GM23338 (cell line): ENCODE results near the gene OR11H7.
"Not testable (repeated sequence)": the region's sequence is repeated elsewhere in the genome, so short reads cannot be mapped to it uniquely, and the experiment has no call there.

ENCODE experiments used
- CREB1 ChIP-seq: fragments of 250-450 bp; sonication (Bioruptor Pico); IDR thresholded peaks from 2 replicates; pipeline ENCODE4 v1.5.0; 2020; ENCODE audit warnings: low read depth, mild to moderate bottlenecking, moderate library complexity
- EZH2 ChIP-seq: fragments of 200-600 bp; sonication (generic); IDR thresholded peaks from one replicate; pipeline ENCODE4 v1.8.0; 2017; ENCODE audit warnings: antibody characterized with exemption, mild to moderate bottlenecking, low read depth; ENCODE audit not compliant: unreplicated experiment
- EZH2phosphoT487 ChIP-seq: fragments of 200-600 bp; sonication (generic); IDR thresholded peaks from one replicate; pipeline ENCODE4 v1.8.1; 2018; ENCODE audit warnings: antibody characterized with exemption; ENCODE audit not compliant: unreplicated experiment
- POLR2AphosphoS5 ChIP-seq: IDR thresholded peaks from 2 replicates; pipeline ENCODE4 v1.6.1; 2016; ENCODE audit warnings: antibody characterized with exemption, low read depth
- STAT1 ChIP-seq: IDR thresholded peaks from one replicate; pipeline ENCODE4 v1.6.1; 2016; ENCODE audit warnings: antibody characterized with exemption; ENCODE audit not compliant: unreplicated experiment
- ZNF114 ChIP-seq: fragments of 250-450 bp; sonication (Bioruptor Pico); IDR thresholded peaks from 2 replicates; pipeline ENCODE4 v1.5.0; 2020; ENCODE audit warnings: mild to moderate bottlenecking, moderate library complexity
- ZNF331 ChIP-seq: fragments of 250-450 bp; sonication (Bioruptor Pico); IDR thresholded peaks from 2 replicates; pipeline ENCODE4 v1.5.0; 2020; ENCODE audit warnings: low read depth, mild to moderate bottlenecking, moderate library complexity
- TF ChIP-seq, protein P1 (sequence below), 2 experiments: fragments of 200-600 bp in 1 of 2; sonication (generic) in 1 of 2; conservative IDR thresholded peaks; 2 replicates each; pipeline versions ENCODE4 v1.5.1 to v1.6.1; 2016 to 2017; ENCODE audit warnings: antibody characterized with exemption in 2 of 2, low read depth in 2 of 2, mild to moderate bottlenecking in 2 of 2, moderate library complexity in 1 of 2
- TF ChIP-seq, protein P2 (sequence below): IDR thresholded peaks from one replicate; pipeline ENCODE4 v1.6.1; 2018; ENCODE audit warnings: antibody characterized with exemption; ENCODE audit not compliant: unreplicated experiment

- not testable (repeated sequence) for TF ChIP-seq ZNF331 (CRISPR knock-in tag); ZNF114 (CRISPR knock-in tag); POLR2AphosphoS5; EZH2; STAT1; EZH2phosphoT487; CREB1 (CRISPR knock-in tag)
- TF ChIP-seq, protein P1, sequence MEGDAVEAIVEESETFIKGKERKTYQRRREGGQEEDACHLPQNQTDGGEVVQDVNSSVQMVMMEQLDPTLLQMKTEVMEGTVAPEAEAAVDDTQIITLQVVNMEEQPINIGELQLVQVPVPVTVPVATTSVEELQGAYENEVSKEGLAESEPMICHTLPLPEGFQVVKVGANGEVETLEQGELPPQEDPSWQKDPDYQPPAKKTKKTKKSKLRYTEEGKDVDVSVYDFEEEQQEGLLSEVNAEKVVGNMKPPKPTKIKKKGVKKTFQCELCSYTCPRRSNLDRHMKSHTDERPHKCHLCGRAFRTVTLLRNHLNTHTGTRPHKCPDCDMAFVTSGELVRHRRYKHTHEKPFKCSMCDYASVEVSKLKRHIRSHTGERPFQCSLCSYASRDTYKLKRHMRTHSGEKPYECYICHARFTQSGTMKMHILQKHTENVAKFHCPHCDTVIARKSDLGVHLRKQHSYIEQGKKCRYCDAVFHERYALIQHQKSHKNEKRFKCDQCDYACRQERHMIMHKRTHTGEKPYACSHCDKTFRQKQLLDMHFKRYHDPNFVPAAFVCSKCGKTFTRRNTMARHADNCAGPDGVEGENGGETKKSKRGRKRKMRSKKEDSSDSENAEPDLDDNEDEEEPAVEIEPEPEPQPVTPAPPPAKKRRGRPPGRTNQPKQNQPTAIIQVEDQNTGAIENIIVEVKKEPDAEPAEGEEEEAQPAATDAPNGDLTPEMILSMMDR (conservative IDR thresholded peaks at IDR 0.05; ENCODE audit: low read depth in 2 of 2): not testable (repeated sequence)
- TF ChIP-seq, protein P2, sequence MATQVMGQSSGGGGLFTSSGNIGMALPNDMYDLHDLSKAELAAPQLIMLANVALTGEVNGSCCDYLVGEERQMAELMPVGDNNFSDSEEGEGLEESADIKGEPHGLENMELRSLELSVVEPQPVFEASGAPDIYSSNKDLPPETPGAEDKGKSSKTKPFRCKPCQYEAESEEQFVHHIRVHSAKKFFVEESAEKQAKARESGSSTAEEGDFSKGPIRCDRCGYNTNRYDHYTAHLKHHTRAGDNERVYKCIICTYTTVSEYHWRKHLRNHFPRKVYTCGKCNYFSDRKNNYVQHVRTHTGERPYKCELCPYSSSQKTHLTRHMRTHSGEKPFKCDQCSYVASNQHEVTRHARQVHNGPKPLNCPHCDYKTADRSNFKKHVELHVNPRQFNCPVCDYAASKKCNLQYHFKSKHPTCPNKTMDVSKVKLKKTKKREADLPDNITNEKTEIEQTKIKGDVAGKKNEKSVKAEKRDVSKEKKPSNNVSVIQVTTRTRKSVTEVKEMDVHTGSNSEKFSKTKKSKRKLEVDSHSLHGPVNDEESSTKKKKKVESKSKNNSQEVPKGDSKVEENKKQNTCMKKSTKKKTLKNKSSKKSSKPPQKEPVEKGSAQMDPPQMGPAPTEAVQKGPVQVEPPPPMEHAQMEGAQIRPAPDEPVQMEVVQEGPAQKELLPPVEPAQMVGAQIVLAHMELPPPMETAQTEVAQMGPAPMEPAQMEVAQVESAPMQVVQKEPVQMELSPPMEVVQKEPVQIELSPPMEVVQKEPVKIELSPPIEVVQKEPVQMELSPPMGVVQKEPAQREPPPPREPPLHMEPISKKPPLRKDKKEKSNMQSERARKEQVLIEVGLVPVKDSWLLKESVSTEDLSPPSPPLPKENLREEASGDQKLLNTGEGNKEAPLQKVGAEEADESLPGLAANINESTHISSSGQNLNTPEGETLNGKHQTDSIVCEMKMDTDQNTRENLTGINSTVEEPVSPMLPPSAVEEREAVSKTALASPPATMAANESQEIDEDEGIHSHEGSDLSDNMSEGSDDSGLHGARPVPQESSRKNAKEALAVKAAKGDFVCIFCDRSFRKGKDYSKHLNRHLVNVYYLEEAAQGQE: not testable (repeated sequence)
Observed at GRCh38 chr14:20280265-20280664, 51.5 kb downstream of the OR11H7 start.
